K562 (cell line): ENCODE measurements around the gene COMMD1. TPM values are rescaled to one million over a fixed set of nuclear protein-coding genes. Genes with fewer than 3 reads are reported as not detected.

Experiments used
- CBX5 ChIP-seq: IDR thresholded peaks from 2 replicates; pipeline ENCODE4 v1.6.1; 2014; ENCODE audit warnings: low read depth, borderline replicate concordance
- DLX4 ChIP-seq: fragments of 250-450 bp; sonication (Bioruptor Pico); IDR thresholded peaks from 2 replicates; pipeline ENCODE4 v1.6.1; 2021; ENCODE audit warnings: mild to moderate bottlenecking
- FOSL1 ChIP-seq: fragments of 200-800 bp; sonication (Bioruptor generic); conservative IDR thresholded peaks from 2 replicates; pipeline ENCODE4 v1.6.1; 2016; ENCODE audit warnings: missing genetic modification characterization, missing compliant biosample characterization
- GABPB2 ChIP-seq: fragments of 250-450 bp; sonication (Bioruptor Pico); conservative IDR thresholded peaks from 2 replicates; pipeline ENCODE4 v1.5.1; 2021; ENCODE audit warnings: mild to moderate bottlenecking
- GTF2F1 ChIP-seq: IDR thresholded peaks from 2 replicates; pipeline ENCODE4 v1.6.1; 2011; ENCODE audit warnings: low read depth, low read length, improper control_type of control experiment
- IRF2 ChIP-seq: sonication (generic); formaldehyde crosslinking; IDR thresholded peaks from 2 replicates; pipeline ENCODE4 v1.8.1; 2022; ENCODE audit warnings: mild to moderate bottlenecking, missing genetic modification reagents
- JUND ChIP-seq, 2 experiments: IDR thresholded peaks; 2 replicates in 1 of 2; 3 replicates in 1 of 2; pipeline ENCODE4 v1.6.1; 2011; ENCODE audit warnings: borderline replicate concordance in 2 of 2, low read depth in 2 of 2, low read length in 2 of 2, improper control_type of control experiment in 1 of 2, missing biosample characterization in 1 of 2, missing genetic modification characterization in 1 of 2, missing genetic modification reagents in 1 of 2
- SIRT6 ChIP-seq: IDR thresholded peaks from one replicate; pipeline ENCODE4 v1.6.1; 2012; ENCODE audit warnings: low read depth, mild to moderate bottlenecking, control low read depth, inconsistent platforms, low read length, moderate library complexity
- SIX5 ChIP-seq, 2 experiments: IDR thresholded peaks; 2 replicates each; pipeline ENCODE4 v1.6.1; 2011; ENCODE audit warnings: low read length in 2 of 2, borderline replicate concordance in 1 of 2, low read depth in 1 of 2, mild to moderate bottlenecking in 1 of 2, moderate library complexity in 1 of 2; ENCODE audit not compliant: insufficient read depth in 1 of 2
- SMARCA4 ChIP-seq: fragments of 450-650 bp; IDR thresholded peaks from 2 replicates; pipeline ENCODE4 v1.6.1; 2016
- ZKSCAN3 ChIP-seq: fragments of 250-450 bp; sonication (Bioruptor Pico); IDR thresholded peaks from 2 replicates; pipeline ENCODE4 v1.4.0; 2020
- ZNF431 ChIP-seq: sonication (generic); formaldehyde crosslinking; IDR thresholded peaks from 2 replicates; pipeline ENCODE4 v1.8.0; 2022; ENCODE audit warnings: mild to moderate bottlenecking, missing genetic modification reagents
- polyA plus RNA-seq, 8 experiments: library from polyadenylated mRNA; depleted of rRNA in 4 of 8; stranded (reverse) in 5 of 8; unstranded in 3 of 8; fragments of >200 nt; fragmentation: Nextera tagmentation in 2 of 8; fragmentation: Illumina TruSeq in 1 of 8; extraction: Ambion mirVana in 2 of 8; extraction: Trizol in 1 of 8; gene quantifications; 2 replicates each; pipeline versions ENCODE4 v1.2.1 to v1.2.3, GENCODE V29; 2011 to 2014; ENCODE audit warnings: inconsistent platforms in 1 of 8, missing spikeins in 1 of 8
- total RNA-seq, 7 experiments: library from RNA; depleted of rRNA in 6 of 7; stranded (reverse); fragments of >200 nt in 6 of 7; fragmentation: Illumina TruSeq in 2 of 7; extraction: Trizol in 2 of 7; gene quantifications; 2 replicates each; pipeline versions ENCODE4 v1.2.1 to v1.2.3, GENCODE V29; 2011 to 2021; ENCODE audit warnings: low replicate concordance in 1 of 7
- TF ChIP-seq, protein P1 (sequence below), 2 experiments: fragments of 450-650 bp; formaldehyde crosslinking in 1 of 2; IDR thresholded peaks; 2 replicates each; pipeline versions ENCODE4 v1.4.0 to v1.6.1; 2014 to 2020; ENCODE audit warnings: mild to moderate bottlenecking in 2 of 2, borderline replicate concordance in 1 of 2, low read depth in 1 of 2
- TF ChIP-seq, protein P2 (sequence below), 2 experiments: IDR thresholded peaks; 2 replicates each; pipeline ENCODE4 v1.6.1; 2012; ENCODE audit warnings: improper control_type of control experiment in 2 of 2, low read depth in 2 of 2, low read length in 2 of 2, borderline replicate concordance in 1 of 2

Gene COMMD1
- total and polyA plus RNA-seq, 9 of the 15 experiments (the other 6 are each of a cell fraction or from before 2014, with no cell fraction given) = 14.4 to 77.0 (median 21.4) TPM

DNA sequence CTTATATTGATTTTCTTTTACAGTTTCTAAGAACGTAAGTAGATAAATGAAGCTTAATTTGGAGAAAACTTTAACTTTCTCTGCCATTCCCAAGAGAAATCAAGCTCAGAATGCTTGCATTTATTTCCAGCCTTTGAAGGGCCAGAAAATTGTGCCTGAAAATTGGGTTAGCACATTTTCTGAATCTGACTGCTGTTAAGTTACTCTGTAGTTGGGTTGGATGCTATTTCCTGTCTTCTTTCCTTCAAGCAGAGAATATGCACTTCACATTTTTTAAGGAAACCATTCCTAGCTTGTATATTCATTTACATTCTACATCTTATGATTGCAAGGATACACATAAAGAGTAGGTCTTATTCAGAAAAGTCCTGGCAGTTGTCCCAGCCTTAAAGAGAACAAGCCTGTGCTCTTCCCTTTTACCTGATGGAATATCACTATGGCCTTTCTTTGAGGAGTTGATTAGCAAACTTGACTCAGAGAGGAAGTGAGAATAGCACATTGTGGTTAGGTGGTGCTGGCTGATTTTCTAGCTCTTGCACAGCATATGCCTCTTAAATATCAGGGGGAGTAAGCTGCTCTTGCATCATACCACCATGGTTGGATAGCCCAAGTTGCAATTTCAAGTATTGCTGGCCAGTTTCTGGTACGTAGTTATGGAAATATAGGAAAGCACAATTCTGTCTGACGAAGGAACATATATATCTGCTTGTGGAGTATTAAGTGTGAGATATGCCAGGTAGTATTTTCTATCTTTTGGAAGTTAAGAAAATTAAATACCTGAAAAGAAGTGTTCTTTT, 133.7 kb downstream of the COMMD1 start (continued):
- TF ChIP-seq JUND (IDR thresholded peaks at IDR 0.05; ENCODE audit: borderline replicate concordance, low read depth, low read length) = peak; percentile 66
- TF ChIP-seq JUND (tag; IDR thresholded peaks at IDR 0.05; ENCODE audit: borderline replicate concordance, low read depth, low read length) = peak; percentile 61; the same call in 1 of the 3 replicates
- no peak for TF ChIP-seq IRF2 (CRISPR knock-in tag)
- TF ChIP-seq, protein P1, sequence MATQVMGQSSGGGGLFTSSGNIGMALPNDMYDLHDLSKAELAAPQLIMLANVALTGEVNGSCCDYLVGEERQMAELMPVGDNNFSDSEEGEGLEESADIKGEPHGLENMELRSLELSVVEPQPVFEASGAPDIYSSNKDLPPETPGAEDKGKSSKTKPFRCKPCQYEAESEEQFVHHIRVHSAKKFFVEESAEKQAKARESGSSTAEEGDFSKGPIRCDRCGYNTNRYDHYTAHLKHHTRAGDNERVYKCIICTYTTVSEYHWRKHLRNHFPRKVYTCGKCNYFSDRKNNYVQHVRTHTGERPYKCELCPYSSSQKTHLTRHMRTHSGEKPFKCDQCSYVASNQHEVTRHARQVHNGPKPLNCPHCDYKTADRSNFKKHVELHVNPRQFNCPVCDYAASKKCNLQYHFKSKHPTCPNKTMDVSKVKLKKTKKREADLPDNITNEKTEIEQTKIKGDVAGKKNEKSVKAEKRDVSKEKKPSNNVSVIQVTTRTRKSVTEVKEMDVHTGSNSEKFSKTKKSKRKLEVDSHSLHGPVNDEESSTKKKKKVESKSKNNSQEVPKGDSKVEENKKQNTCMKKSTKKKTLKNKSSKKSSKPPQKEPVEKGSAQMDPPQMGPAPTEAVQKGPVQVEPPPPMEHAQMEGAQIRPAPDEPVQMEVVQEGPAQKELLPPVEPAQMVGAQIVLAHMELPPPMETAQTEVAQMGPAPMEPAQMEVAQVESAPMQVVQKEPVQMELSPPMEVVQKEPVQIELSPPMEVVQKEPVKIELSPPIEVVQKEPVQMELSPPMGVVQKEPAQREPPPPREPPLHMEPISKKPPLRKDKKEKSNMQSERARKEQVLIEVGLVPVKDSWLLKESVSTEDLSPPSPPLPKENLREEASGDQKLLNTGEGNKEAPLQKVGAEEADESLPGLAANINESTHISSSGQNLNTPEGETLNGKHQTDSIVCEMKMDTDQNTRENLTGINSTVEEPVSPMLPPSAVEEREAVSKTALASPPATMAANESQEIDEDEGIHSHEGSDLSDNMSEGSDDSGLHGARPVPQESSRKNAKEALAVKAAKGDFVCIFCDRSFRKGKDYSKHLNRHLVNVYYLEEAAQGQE (IDR thresholded peaks at IDR 0.05; ENCODE audit: borderline replicate concordance) = no peak
- TF ChIP-seq, protein P1 (CRISPR knock-in tag; IDR thresholded peaks at IDR 0.05; ENCODE audit: low read depth) = no peak
- TF ChIP-seq, protein P2, sequence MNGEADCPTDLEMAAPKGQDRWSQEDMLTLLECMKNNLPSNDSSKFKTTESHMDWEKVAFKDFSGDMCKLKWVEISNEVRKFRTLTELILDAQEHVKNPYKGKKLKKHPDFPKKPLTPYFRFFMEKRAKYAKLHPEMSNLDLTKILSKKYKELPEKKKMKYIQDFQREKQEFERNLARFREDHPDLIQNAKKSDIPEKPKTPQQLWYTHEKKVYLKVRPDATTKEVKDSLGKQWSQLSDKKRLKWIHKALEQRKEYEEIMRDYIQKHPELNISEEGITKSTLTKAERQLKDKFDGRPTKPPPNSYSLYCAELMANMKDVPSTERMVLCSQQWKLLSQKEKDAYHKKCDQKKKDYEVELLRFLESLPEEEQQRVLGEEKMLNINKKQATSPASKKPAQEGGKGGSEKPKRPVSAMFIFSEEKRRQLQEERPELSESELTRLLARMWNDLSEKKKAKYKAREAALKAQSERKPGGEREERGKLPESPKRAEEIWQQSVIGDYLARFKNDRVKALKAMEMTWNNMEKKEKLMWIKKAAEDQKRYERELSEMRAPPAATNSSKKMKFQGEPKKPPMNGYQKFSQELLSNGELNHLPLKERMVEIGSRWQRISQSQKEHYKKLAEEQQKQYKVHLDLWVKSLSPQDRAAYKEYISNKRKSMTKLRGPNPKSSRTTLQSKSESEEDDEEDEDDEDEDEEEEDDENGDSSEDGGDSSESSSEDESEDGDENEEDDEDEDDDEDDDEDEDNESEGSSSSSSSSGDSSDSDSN (IDR thresholded peaks at IDR 0.05; ENCODE audit: borderline replicate concordance in 1 of 2, low read depth in 2 of 2, low read length in 2 of 2) = no peak
- no peak for TF ChIP-seq SIRT6
- no peak for TF ChIP-seq DLX4 (CRISPR knock-in tag)
- TF ChIP-seq GABPB2 (CRISPR knock-in tag) = no peak
- no peak for TF ChIP-seq ZNF431 (CRISPR knock-in tag)
- peak; percentile 25; the same call in 1 of the 2 replicates for TF ChIP-seq SMARCA4
- no peak for TF ChIP-seq SIX5 (IDR thresholded peaks at IDR 0.05; ENCODE audit: borderline replicate concordance in 1 of 2, insufficient read depth in 1 of 2, low read depth in 1 of 2, low read length in 2 of 2)
- no peak for TF ChIP-seq ZKSCAN3 (CRISPR knock-in tag)
- TF ChIP-seq CBX5 = no peak
- TF ChIP-seq GTF2F1 = no peak
- TF ChIP-seq FOSL1 (tag) = peak; percentile 63
